ENCODE data around the gene CAPN5. TPM values are rescaled to one million over a fixed set of nuclear protein-coding genes. Genes with fewer than 3 reads are reported as not detected.

Gene CAPN5
- total RNA-seq, 1 experiment from 2014 or later, result 17.3 TPM

DNA sequence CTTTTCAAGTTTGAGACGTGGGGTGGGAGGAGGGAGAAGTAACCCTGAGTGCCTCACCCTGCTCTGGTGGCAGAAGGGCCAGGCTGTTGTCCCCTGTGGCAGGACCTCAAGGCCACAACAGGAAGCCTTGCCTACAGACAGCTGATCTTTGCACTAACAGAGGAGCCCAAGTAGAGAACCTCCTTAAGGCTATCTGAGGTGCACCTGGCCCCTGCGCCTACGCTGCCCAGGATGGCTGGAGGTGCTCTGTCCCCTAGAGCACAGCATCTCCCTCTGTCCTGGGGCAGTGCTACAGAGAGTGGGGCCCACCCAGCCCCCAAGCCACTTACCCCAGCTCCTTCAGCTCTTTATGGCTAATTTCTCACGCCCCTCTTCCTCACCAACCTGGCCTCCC, 88.3 kb downstream of the CAPN5 start:
- H3K4me3 ChIP-seq (ENCODE audit: low read depth in 2 of 2, low read length in 2 of 2), result no peak overlapping the region
- BruUV-seq (replicated peaks), result no TSS peak
- H3K9me3 ChIP-seq (ENCODE audit: control insufficient read depth, insufficient read depth, low read depth, low read length), result no peaks in the 10 kb centered on the region
- POLR2A ChIA-PET, result no interaction called here
- intact Hi-C loops (cut with micrococcal nuclease; ENCODE audit: unreplicated experiment) (no loop called here), in situ Hi-C loops (cut with HindIII; ENCODE audit: low pct_unique_long_range_greater_than_20kb, low sequenced_read_pairs) (no loop called here)
- no peaks in the 10 kb centered on the region for H3K4me1 ChIP-seq (ENCODE audit: control insufficient read depth, insufficient read depth, low read length)
- CTCF ChIA-PET, result no interaction called here
- H3K27me3 ChIP-seq (ENCODE audit: control insufficient read depth, insufficient read depth, low read length), result no peaks in the 10 kb centered on the region; the same call in 1 of the 2 replicates
- ATAC-seq, result no peak
- no peaks in the 10 kb centered on the region for H3K36me3 ChIP-seq (ENCODE audit: control insufficient read depth, insufficient read depth, low read length)
- no peak overlapping the region for H3K27ac ChIP-seq (ENCODE audit: low read length)
- TF ChIP-seq, protein P1, sequence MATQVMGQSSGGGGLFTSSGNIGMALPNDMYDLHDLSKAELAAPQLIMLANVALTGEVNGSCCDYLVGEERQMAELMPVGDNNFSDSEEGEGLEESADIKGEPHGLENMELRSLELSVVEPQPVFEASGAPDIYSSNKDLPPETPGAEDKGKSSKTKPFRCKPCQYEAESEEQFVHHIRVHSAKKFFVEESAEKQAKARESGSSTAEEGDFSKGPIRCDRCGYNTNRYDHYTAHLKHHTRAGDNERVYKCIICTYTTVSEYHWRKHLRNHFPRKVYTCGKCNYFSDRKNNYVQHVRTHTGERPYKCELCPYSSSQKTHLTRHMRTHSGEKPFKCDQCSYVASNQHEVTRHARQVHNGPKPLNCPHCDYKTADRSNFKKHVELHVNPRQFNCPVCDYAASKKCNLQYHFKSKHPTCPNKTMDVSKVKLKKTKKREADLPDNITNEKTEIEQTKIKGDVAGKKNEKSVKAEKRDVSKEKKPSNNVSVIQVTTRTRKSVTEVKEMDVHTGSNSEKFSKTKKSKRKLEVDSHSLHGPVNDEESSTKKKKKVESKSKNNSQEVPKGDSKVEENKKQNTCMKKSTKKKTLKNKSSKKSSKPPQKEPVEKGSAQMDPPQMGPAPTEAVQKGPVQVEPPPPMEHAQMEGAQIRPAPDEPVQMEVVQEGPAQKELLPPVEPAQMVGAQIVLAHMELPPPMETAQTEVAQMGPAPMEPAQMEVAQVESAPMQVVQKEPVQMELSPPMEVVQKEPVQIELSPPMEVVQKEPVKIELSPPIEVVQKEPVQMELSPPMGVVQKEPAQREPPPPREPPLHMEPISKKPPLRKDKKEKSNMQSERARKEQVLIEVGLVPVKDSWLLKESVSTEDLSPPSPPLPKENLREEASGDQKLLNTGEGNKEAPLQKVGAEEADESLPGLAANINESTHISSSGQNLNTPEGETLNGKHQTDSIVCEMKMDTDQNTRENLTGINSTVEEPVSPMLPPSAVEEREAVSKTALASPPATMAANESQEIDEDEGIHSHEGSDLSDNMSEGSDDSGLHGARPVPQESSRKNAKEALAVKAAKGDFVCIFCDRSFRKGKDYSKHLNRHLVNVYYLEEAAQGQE (IDR thresholded peaks at IDR 0.05; ENCODE audit: insufficient read depth in 1 of 2, low read depth in 2 of 2, low read length in 1 of 2), result no peak
- no peak for TF ChIP-seq POLR2AphosphoS5 (IDR thresholded peaks at IDR 0.05; ENCODE audit: low read depth, low read length)
- TF ChIP-seq SIN3A (IDR thresholded peaks at IDR 0.05; ENCODE audit: borderline replicate concordance, insufficient read depth, low read depth, low read length), result no peak
- TF ChIP-seq, protein P2, sequence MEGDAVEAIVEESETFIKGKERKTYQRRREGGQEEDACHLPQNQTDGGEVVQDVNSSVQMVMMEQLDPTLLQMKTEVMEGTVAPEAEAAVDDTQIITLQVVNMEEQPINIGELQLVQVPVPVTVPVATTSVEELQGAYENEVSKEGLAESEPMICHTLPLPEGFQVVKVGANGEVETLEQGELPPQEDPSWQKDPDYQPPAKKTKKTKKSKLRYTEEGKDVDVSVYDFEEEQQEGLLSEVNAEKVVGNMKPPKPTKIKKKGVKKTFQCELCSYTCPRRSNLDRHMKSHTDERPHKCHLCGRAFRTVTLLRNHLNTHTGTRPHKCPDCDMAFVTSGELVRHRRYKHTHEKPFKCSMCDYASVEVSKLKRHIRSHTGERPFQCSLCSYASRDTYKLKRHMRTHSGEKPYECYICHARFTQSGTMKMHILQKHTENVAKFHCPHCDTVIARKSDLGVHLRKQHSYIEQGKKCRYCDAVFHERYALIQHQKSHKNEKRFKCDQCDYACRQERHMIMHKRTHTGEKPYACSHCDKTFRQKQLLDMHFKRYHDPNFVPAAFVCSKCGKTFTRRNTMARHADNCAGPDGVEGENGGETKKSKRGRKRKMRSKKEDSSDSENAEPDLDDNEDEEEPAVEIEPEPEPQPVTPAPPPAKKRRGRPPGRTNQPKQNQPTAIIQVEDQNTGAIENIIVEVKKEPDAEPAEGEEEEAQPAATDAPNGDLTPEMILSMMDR (IDR thresholded peaks at IDR 0.05), result no peak
- TF ChIP-seq TCF7L2 (IDR thresholded peaks at IDR 0.05; ENCODE audit: low read depth, low read length), result no peak
- no peak for DNase-seq (ENCODE audit: low read depth, low spot score)

DNA sequence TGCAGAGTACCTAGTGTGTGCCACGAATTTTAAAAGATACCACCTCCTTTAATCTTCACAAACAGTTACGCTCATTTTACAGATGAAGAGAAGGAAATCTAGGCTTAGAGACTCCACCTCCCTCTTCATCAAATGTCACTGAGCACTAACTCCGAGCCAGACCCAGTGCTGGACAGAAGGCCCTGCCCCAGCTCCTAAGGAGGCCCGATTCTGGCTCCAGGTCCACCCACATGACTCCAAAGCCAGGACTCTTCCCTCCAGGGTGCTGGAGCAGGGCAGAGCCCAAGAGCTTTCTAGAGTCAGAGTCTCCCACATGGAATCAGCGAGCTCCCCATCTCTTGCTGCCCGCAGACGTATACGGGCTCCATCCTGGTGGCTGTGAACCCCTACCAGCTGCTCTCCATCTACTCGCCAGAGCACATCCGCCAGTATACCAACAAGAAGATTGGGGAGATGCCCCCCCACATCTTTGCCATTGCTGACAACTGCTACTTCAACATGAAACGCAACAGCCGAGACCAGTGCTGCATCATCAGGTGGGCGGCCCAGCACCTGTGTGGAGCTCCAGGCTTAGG, 88.9 kb downstream of the CAPN5 start:
- TF ChIP-seq TCF7L2 (IDR thresholded peaks at IDR 0.05; ENCODE audit: low read depth, low read length) (no peak), POLR2AphosphoS5 (IDR thresholded peaks at IDR 0.05; ENCODE audit: low read depth, low read length) (no peak), SIN3A (IDR thresholded peaks at IDR 0.05; ENCODE audit: borderline replicate concordance, insufficient read depth, low read depth, low read length) (no peak)
- TF ChIP-seq, protein P2 (IDR thresholded peaks at IDR 0.05), result no peak
- TF ChIP-seq, protein P1 (IDR thresholded peaks at IDR 0.05; ENCODE audit: insufficient read depth in 1 of 2, low read depth in 2 of 2, low read length in 1 of 2), result no peak
- no peaks in the 10 kb centered on the region for H3K36me3 ChIP-seq (ENCODE audit: control insufficient read depth, insufficient read depth, low read length)
- H3K27me3 ChIP-seq (ENCODE audit: control insufficient read depth, insufficient read depth, low read length), result no peaks in the 10 kb centered on the region; the same call in 1 of the 2 replicates
- ChIA-PET CTCF (no interaction called here), POLR2A (interaction anchor here (0.6 kb wide), 1 partner anchor 8 kb away, joined by 3 read pairs; no protein-coding TSS in a partner anchor)
- no peak overlapping the region for H3K4me3 ChIP-seq (ENCODE audit: low read depth in 2 of 2, low read length in 2 of 2)
- ATAC-seq, result no peak
- DNase-seq (ENCODE audit: low read depth, low spot score), result no peak
- H3K9me3 ChIP-seq (ENCODE audit: control insufficient read depth, insufficient read depth, low read depth, low read length), result no peaks in the 10 kb centered on the region
- intact Hi-C loops (cut with micrococcal nuclease; ENCODE audit: unreplicated experiment) (no loop called here), in situ Hi-C loops (cut with HindIII; ENCODE audit: low pct_unique_long_range_greater_than_20kb, low sequenced_read_pairs) (no loop called here)
- H3K27ac ChIP-seq (ENCODE audit: low read length), result no peak overlapping the region
- no peaks in the 10 kb centered on the region for H3K4me1 ChIP-seq (ENCODE audit: control insufficient read depth, insufficient read depth, low read length)
- BruUV-seq (replicated peaks), result no TSS peak
